HG03139 (cell line): ENCODE results near the gene HCAR3.
"Not testable (repeated sequence)": the region's sequence is repeated elsewhere in the genome, so short reads cannot be mapped to it uniquely, and the experiment has no call there.

Source experiments
- ATAC-seq: cut with Tn5 transposase; IDR thresholded peaks from one replicate; pipeline ENCODE4 v1.9.1; 2021; ENCODE audit not compliant: unreplicated experiment

The HCAR3 gene

DNA sequence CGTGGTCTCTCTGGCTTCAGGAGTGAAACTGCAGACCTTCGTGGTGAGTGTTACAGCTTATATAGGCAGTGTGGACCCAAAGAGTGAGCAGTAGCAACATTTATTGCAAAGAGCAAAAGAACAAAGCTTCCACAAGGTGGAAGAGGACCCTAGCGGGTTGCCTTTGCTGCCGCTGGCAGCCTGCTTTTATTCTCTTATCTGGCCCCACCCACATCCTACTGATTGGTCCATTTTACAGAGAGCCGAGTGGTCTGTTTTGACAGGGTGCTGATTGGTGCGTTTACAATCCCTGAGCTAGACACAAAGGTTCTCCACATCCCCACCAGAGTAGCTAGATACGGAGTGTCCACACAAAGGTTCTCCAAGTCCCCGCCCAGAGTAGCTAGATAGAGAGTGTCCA is 40.6 kb downstream of the HCAR3 start:
- ATAC-seq: not testable (repeated sequence)

DNA sequence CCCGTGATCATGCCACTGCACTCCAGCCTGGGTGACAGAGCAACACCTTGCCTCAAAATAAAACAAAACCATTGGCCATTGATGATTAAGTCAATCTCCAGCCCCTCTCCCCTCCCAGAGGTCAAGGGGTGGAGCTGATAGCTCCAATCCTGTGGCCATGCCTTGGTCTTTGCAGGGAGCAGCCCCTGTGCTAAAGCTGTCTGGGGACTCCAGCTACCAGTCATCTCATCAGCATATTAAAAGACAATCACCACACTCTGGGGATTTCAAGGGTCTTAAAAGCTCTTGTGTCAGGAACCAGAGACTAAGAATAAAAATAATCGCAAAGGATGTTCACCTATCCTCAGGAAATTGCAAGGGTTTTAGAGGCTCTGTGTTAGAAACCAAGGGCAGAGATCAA is 44.1 kb downstream of the HCAR3 start:
- no peak for ATAC-seq

DNA sequence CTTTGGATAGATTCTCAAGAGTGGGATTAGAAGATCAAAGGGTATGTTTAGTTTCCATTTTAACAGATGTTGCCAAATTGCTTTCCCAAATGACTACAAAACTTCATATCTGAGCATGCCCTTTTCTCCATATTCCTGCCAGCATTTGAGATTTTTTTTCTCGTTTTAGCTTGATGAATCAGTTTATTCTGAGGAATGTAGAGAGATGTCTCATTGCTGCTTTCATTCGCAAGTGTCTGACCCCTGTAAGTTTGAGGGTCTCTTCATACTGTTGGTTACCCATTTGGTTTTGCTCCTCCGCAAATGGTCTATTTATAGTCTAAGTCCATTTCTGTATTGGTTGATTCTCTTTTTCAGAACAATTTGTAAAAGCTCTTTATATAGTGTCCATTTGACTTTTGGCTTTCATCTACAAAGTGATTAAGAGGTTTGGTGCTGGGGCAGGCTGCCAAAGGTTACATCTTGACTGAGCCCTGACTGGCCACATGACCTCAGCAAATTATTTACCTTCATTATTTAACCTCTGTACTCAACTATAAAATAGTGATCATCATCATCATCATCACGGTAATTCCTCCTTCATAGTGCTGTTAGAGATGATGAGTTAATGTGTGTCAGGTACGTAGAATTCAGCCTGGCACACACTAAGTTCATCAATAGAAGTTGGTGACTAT is 47.1 kb downstream of the HCAR3 start:
- no peak for ATAC-seq

DNA sequence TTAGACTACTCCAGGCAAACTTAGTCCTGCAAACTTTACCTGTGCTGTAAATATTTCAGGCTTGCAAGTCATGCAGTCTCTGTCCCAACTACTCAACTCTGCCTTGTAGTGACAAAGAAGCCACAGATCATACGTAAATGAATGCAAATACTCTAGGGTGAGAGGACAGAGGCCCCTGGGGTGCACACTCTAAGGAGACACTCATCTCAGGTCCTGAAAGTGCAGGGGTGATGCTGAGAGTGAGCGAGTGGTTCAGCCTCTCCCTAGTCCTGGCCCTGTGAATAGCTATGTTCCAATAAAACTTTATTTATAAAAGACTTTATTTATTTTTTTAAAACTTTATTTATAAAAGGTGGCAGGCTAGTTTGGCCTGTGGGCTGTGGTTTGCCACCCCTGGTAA is 48.3 kb downstream of the HCAR3 start:
- ATAC-seq: no peak

DNA sequence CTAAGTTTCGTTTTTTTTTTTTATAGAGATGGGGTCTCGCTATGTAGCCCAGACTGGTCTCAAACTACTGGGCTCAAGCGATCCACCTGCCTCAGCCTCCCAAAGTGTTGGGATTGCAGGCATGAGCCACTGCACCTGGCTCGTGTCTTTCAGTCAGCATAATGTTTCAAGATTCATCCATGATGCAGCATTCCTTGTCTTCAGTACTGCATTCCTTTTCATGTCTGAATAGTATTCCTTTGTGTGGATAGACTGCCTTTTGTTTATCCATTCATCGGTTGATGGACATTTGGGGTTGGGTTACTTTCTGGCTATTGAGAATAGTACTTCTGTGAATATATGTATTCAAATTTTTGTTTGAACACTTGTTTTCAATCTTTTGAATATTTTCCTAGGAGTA is 50.9 kb downstream of the HCAR3 start:
- no peak for ATAC-seq

DNA sequence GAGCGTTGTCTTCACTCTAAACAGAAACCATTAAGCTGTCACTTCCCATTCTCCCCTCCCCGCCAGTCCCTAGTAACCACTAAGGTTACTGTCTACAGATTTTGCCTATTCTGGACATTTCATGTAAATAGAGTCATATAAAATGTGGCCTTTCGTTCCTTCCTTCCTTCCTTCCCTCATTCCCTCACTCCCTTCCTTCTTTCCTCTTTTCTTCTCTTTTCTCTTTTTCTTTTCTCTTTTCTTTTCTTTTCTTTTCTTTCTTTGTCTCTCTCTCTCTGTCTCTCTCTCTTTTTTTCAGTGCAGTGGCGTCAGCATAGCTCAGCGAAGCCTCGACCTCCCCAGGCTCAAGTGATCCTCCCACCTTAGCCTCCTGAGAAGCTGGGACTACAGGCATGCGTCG is 51.3 kb downstream of the HCAR3 start:
- ATAC-seq: no peak
